Measurements from ENCODE around the gene RANBP6.

RANBP6 gene

GRCh38 chr9:6007058-6007769 is 8.2 kb downstream of the RANBP6 start:
- DNase-seq (ENCODE audit: low read depth), result no peak

- no peak for DNase-seq (ENCODE audit: low read depth)
Observed at GRCh38 chr9:6006749-6007057, 8.7 kb downstream of the RANBP6 start.

GRCh38 chr9:6000955-6001354 is 14.5 kb downstream of the RANBP6 start:
- no peak for DNase-seq (ENCODE audit: low read depth)

- DNase-seq (ENCODE audit: low read depth), result no peak
Observed at GRCh38 chr9:5999443-6000101, 15.9 kb downstream of the RANBP6 start.

- DNase-seq (ENCODE audit: low read depth), result no peak
Observed at GRCh38 chr9:5994493-5994892, 20.9 kb downstream of the RANBP6 start.

- no peak for DNase-seq (ENCODE audit: low read depth)
Observed at GRCh38 chr9:5988265-5988664, 27.2 kb downstream of the RANBP6 start.

GRCh38 chr9:5983042-5983441 is 32.4 kb downstream of the RANBP6 start:
- DNase-seq (ENCODE audit: low read depth), result no peak

GRCh38 chr9:5982317-5982716 is 33.1 kb downstream of the RANBP6 start:
- DNase-seq (ENCODE audit: low read depth), result no peak

GRCh38 chr9:5978523-5978922 is 36.9 kb downstream of the RANBP6 start:
- DNase-seq (ENCODE audit: low read depth), result no peak

GRCh38 chr9:5976674-5977397 is 38.6 kb downstream of the RANBP6 start:
- no peak for DNase-seq (ENCODE audit: low read depth)

- no peak for DNase-seq (ENCODE audit: low read depth)
Observed at GRCh38 chr9:5971740-5972139, 43.7 kb downstream of the RANBP6 start.
